ENCODE results near the gene GINS1. TPM values are rescaled to one million over a fixed set of nuclear protein-coding genes. Genes with fewer than 3 reads are reported as not detected.

Gene GINS1
- total RNA-seq, 4 donors from 2014 or later: 1.3 to 14.3 TPM; not detected in 2

DNA sequence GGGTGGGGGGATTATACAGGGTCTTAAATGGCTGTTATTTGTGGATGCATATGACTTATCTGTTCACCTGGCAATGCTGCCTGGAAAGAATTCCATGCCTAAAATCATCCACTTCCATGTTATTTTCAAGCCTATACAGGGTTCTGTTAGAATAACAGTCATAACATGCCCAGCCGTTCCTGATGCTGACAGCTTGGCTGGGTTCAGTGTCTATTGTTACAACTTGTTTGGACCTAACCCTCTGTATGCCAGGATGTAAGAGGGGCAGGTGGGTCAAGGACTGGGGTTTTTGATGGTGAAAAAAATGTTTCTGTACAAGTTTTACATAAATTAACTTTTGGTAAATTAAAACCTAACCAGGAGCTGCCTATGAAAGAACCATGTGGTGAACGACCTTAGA, 79.8 kb downstream of the GINS1 start:
- no peak overlapping the region for H3K27ac ChIP-seq
- H3K9me3 ChIP-seq: no peaks in the 10 kb centered on the region
- intact Hi-C loops (cut with DNase I; ENCODE audit: low total_unique reads): no loop called here
- no peak for DNase-seq
- no peak overlapping the region for H3K4me3 ChIP-seq
- H3K27me3 ChIP-seq: no peaks in the 10 kb centered on the region
- no peak for TF ChIP-seq POLR2A (IDR thresholded peaks at IDR 0.05)
- TF ChIP-seq, protein P1, sequence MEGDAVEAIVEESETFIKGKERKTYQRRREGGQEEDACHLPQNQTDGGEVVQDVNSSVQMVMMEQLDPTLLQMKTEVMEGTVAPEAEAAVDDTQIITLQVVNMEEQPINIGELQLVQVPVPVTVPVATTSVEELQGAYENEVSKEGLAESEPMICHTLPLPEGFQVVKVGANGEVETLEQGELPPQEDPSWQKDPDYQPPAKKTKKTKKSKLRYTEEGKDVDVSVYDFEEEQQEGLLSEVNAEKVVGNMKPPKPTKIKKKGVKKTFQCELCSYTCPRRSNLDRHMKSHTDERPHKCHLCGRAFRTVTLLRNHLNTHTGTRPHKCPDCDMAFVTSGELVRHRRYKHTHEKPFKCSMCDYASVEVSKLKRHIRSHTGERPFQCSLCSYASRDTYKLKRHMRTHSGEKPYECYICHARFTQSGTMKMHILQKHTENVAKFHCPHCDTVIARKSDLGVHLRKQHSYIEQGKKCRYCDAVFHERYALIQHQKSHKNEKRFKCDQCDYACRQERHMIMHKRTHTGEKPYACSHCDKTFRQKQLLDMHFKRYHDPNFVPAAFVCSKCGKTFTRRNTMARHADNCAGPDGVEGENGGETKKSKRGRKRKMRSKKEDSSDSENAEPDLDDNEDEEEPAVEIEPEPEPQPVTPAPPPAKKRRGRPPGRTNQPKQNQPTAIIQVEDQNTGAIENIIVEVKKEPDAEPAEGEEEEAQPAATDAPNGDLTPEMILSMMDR (IDR thresholded peaks at IDR 0.05): no peak
- no peaks in the 10 kb centered on the region for H3K36me3 ChIP-seq
- no peaks in the 10 kb centered on the region for H3K4me1 ChIP-seq

DNA sequence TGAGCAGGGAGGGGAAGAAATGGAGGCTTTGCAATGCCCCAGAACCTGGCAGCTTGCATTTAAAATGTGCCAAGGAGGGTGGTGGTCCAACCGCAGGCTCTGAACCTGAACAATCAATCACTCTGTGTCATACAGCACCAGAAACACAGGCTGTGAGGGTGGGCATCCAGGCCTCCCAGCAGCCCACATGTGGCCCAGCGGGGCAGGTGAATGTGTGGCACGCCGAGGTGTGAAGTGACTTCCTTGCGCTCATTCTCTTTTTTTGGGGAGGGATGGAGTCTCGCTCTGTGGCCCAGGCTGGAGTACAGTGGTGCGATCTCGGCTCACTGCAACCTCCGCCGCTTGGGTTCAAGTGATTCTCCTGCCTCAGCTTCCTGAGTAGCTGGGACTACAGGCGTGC, 80.5 kb downstream of the GINS1 start:
- H3K36me3 ChIP-seq: no peaks in the 10 kb centered on the region
- no peaks in the 10 kb centered on the region for H3K27me3 ChIP-seq
- no peak overlapping the region for H3K4me3 ChIP-seq
- intact Hi-C loops (cut with DNase I; ENCODE audit: low total_unique reads): no loop called here
- H3K9me3 ChIP-seq: no peaks in the 10 kb centered on the region
- no peaks in the 10 kb centered on the region for H3K4me1 ChIP-seq
- DNase-seq: no peak
- TF ChIP-seq, protein P1 (IDR thresholded peaks at IDR 0.05): no peak
- no peak for TF ChIP-seq POLR2A (IDR thresholded peaks at IDR 0.05)
- no peak overlapping the region for H3K27ac ChIP-seq

DNA sequence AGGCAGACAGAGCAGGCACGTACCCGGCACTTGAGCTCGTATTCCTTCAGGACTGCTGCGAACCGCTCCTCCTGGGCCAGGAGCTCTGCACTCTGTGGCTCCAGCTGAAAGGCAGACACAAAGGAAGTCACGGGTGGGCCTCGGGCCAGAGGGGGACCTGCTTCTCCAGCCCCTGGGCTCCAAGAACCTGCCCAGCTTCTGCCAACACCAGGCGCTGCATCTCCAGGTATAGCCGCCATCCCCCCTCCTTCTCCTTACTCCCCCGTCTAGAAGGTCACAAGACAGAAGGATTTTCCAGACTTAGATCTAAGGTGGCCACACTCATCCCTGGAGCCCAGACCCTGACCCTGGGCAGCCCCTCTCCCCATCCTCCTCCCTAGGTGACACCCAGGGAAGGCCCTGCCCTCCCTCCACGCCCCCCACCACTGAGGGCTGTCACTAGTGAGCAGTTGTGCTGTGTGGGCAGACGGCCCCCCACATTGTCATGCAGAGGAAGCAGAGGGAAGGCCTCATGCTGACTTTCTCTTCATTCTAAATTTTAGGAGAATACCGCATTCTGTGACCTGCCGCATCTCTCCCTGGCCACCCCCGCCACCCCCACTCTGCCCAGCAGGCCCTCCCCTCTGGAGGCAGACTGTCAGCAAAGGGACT, 81.9 kb downstream of the GINS1 start:
- intact Hi-C loops (cut with DNase I; ENCODE audit: low total_unique reads): no loop called here
- no peaks in the 10 kb centered on the region for H3K36me3 ChIP-seq

DNA sequence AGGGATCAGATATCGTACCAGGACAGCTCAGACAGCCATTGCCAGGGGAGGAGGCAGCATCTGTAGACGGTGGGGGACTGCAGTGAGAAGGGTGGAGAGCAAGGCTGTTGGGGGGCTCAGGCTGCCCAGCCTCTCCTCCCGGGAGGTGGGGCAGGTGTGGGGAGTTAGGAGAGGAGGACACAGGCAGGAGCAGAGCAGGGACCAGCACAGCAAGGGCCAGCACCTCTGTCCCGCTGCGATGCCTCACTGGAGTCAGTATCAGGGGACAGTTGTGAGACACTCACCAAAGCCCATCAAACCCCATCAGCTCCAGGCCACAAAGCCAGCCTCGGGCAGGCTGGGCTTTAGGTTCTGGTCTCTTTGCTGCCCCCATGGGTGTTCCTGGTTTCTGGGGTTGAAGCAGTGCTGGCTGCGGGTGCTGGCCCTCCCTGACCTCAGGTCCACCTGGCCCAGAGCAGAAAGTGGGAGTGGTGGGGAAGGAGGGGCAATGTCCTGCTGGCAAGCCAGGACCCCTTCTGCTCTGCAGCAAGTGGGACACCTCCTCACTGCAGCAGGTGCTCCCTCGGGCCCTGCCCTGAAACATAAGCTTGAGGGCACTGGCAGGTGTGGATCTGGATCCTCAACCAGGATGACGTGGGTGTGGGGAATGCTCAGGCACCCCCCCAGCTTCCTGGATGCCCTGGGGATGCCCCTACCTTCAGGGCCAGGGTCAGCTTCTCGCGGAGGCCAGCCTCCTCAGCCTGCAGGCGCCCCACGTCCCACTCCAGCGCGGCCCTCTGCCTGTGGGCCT, 83.4 kb downstream of the GINS1 start:
- Histone ChIP-seq H3K4me1 (no peaks in the 10 kb centered on the region), H3K4me3 (no peak overlapping the region), H3K27ac (no peak overlapping the region), H3K27me3 (no peaks in the 10 kb centered on the region), H3K36me3 (no peaks in the 10 kb centered on the region), H3K9me3 (no peaks in the 10 kb centered on the region)
- intact Hi-C loops (cut with DNase I; ENCODE audit: low total_unique reads): no loop called here
- DNase-seq: no peak
- no peak for TF ChIP-seq POLR2A (IDR thresholded peaks at IDR 0.05)
- TF ChIP-seq, protein P1 (IDR thresholded peaks at IDR 0.05): no peak

More for the DNA sequence above, 81.9 kb downstream of the GINS1 start:
- no peak overlapping the region for H3K4me3 ChIP-seq
- H3K27ac ChIP-seq: no peak overlapping the region
- no peaks in the 10 kb centered on the region for H3K27me3 ChIP-seq
- no peaks in the 10 kb centered on the region for H3K4me1 ChIP-seq
- DNase-seq: no peak
- TF ChIP-seq POLR2A (IDR thresholded peaks at IDR 0.05): no peak
- TF ChIP-seq, protein P1 (IDR thresholded peaks at IDR 0.05): no peak
- H3K9me3 ChIP-seq: no peaks in the 10 kb centered on the region

DNA sequence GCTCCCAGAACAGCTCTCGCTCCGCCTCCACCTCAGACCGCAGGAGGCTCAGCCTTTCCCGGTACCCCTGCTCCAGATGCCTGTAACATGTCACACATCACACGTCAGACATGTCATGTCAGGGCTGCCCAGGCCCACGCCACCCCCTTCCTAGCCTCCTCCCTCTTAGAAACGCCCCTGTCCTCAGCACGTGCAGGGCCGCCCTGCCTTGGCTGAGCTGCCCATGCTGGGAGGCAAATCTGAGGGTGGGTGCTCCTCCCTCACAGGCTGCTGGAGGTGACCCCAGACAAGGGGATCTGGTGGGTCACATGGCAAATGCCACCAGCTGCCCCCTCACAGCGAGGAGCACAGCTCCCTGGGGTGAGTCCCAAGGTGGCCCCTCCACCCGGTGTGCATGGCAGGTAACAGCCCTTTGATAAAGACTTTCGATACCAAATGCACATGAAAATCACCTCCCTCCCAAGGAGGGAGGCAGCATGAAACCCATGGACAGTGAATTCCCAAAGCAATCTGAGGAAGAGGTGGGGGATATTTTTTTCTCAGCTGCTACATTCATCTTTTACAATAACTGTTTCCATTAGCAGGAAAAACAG, 84.1 kb downstream of the GINS1 start:
- intact Hi-C loops (cut with DNase I; ENCODE audit: low total_unique reads): no loop called here
- H3K27ac ChIP-seq: no peak overlapping the region
- H3K27me3 ChIP-seq: no peaks in the 10 kb centered on the region
- no peaks in the 10 kb centered on the region for H3K9me3 ChIP-seq
- no peaks in the 10 kb centered on the region for H3K36me3 ChIP-seq
- DNase-seq: no peak
- H3K4me3 ChIP-seq: no peak overlapping the region
- no peaks in the 10 kb centered on the region for H3K4me1 ChIP-seq
- TF ChIP-seq POLR2A (IDR thresholded peaks at IDR 0.05): no peak
- TF ChIP-seq, protein P1 (IDR thresholded peaks at IDR 0.05): no peak
